HepG2 (cell line): Measurements from ENCODE around the gene SURF1. TPM values are rescaled to one million over a fixed set of nuclear protein-coding genes. Genes with fewer than 3 reads are reported as not detected.

Experiments
- CENPT ChIP-seq: sonication (generic); formaldehyde crosslinking; IDR thresholded peaks from 2 replicates; pipeline ENCODE4 v1.8.0; 2022; ENCODE audit warnings: low read depth, mild to moderate bottlenecking, moderate library complexity, missing genetic modification reagents
- JUNB ChIP-seq: sonication (generic); formaldehyde crosslinking; IDR thresholded peaks from 2 replicates; pipeline ENCODE4 v1.8.0; 2022; ENCODE audit warnings: missing genetic modification reagents, mild to moderate bottlenecking, borderline replicate concordance
- NR1H2 ChIP-seq: sonication (generic); formaldehyde crosslinking; IDR thresholded peaks from 2 replicates; pipeline ENCODE4 v1.8.1; 2022; ENCODE audit warnings: low read depth, missing genetic modification reagents, borderline replicate concordance
- PRDM15 ChIP-seq: sonication (generic); formaldehyde crosslinking; IDR thresholded peaks from 2 replicates; pipeline ENCODE4 v1.4.0; 2020; ENCODE audit warnings: missing genetic modification reagents
- SOX5 ChIP-seq: IDR thresholded peaks from 2 replicates; pipeline ENCODE4 v1.6.1; 2016; ENCODE audit warnings: borderline replicate concordance
- U2AF2 ChIP-seq: fragments of 200-400 bp; formaldehyde crosslinking; IDR thresholded peaks from 2 replicates; pipeline ENCODE4 v1.6.1; 2017; ENCODE audit warnings: low read depth, mild to moderate bottlenecking, low read length
- ZBTB20 ChIP-seq: sonication (generic); formaldehyde crosslinking; IDR thresholded peaks from 2 replicates; pipeline ENCODE4 v1.8.1; 2023; ENCODE audit warnings: missing genetic modification reagents, low read depth, mild to moderate bottlenecking, borderline replicate concordance
- ZFY ChIP-seq: sonication (generic); formaldehyde crosslinking; IDR thresholded peaks from 2 replicates; pipeline ENCODE4 v1.4.0; 2020; ENCODE audit warnings: missing genetic modification reagents
- ZNF691 ChIP-seq: sonication (generic); formaldehyde crosslinking; IDR thresholded peaks from 2 replicates; pipeline ENCODE4 v1.4.0; 2020; ENCODE audit warnings: missing genetic modification reagents, low read depth, mild to moderate bottlenecking, borderline replicate concordance
- polyA plus RNA-seq, 8 experiments: library from polyadenylated mRNA; depleted of rRNA in 3 of 8; stranded (reverse) in 7 of 8; unstranded in 1 of 8; fragments of >200 nt; fragmentation: Illumina TruSeq in 4 of 8; extraction: Trizol in 4 of 8; gene quantifications; 2 replicates each; pipeline versions ENCODE4 v1.2.1 to v1.2.3, GENCODE V29; 2011 to 2016; ENCODE audit warnings: low read depth in 4 of 8, missing spikeins in 1 of 8, mixed read lengths in 1 of 8; ENCODE audit not compliant: insufficient read depth in 1 of 8
- total RNA-seq, 5 experiments: library from RNA; depleted of rRNA; stranded (reverse); fragments of >200 nt; fragmentation: Illumina TruSeq; extraction: Trizol; gene quantifications; 2 replicates each; pipeline ENCODE4 v1.2.3, GENCODE V29; 2016; ENCODE audit warnings: low read depth in 1 of 5
- TF ChIP-seq, protein P1 (sequence below): sonication (generic); formaldehyde crosslinking; IDR thresholded peaks from 2 replicates; pipeline ENCODE4 v1.8.0; 2022; ENCODE audit warnings: mild to moderate bottlenecking, missing genetic modification reagents, borderline replicate concordance
- TF ChIP-seq, protein P2 (sequence below): sonication (generic); formaldehyde crosslinking; IDR thresholded peaks from 2 replicates; pipeline ENCODE4 v1.9.0; 2022; ENCODE audit warnings: low read depth, missing genetic modification reagents
- TF ChIP-seq, protein P3 (sequence below): sonication (generic); formaldehyde crosslinking; IDR thresholded peaks from 2 replicates; pipeline ENCODE4 v1.4.0; 2020; ENCODE audit warnings: missing genetic modification reagents, borderline replicate concordance
- TF ChIP-seq, protein P4 (sequence below): sonication (generic); formaldehyde crosslinking; IDR thresholded peaks from 2 replicates; pipeline ENCODE4 v1.8.0; 2022; ENCODE audit warnings: mild to moderate bottlenecking, missing genetic modification reagents, moderate library complexity

The SURF1 gene
- total and polyA plus RNA-seq, 2 of the 13 experiments (the other 11 are each of a cell fraction or from before 2014, with no cell fraction given) = 17.8 to 40.7 TPM

DNA sequence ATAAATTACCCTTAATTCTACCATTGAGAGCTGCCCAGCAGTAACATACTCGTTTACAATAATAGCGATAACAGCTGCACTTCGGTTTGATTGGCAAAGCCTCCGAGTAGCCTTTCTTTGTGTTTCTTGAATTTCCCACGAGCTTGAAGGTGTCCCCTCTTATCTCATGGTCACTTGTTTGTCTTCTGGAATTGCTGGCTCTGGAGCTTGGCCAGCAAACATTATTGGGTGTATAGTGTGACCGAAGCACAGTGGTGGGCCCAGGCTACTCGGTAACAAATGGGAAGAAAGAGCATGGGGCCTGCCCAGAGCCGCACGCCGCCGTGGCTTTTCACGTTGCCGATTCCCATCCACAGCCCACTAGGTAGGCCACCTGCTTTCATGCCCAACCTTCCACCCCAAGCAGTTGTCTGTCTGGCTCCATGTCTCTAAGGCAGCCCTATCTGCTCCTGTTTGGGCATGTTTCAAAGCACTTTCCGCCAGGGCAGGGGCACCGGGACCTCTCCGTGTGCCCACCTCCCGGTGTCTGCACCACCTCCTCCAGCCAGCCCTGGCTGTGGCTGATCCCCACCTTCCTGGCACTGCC is 28.5 kb upstream of the SURF1 start (continued):
- TF ChIP-seq, protein P1, sequence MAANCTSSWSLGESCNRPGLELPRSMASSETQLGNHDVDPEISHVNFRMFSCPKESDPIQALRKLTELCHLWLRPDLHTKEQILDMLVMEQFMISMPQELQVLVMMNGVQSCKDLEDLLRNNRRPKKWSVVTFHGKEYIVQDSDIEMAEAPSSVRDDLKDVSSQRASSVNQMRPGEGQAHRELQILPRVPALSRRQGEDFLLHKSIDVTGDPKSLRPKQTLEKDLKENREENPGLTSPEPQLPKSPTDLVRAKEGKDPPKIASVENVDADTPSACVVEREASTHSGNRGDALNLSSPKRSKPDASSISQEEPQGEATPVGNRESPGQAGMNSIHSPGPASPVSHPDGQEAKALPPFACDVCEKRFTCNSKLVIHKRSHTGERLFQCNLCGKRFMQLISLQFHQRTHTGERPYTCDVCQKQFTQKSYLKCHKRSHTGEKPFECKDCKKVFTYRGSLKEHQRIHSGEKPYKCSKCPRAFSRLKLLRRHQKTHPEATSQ (CRISPR knock-in tag) = no peak
- TF ChIP-seq NR1H2 (CRISPR knock-in tag) (no peak), U2AF2 (no peak), ZFY (CRISPR knock-in tag) (peak; percentile 27; the same call in 1 of the 2 replicates), ZBTB20 (CRISPR knock-in tag) (no peak), PRDM15 (CRISPR knock-in tag) (no peak), JUNB (CRISPR knock-in tag) (no peak), ZNF691 (no peak), CENPT (CRISPR knock-in tag) (no peak), SOX5 (no peak)
- TF ChIP-seq, protein P2, sequence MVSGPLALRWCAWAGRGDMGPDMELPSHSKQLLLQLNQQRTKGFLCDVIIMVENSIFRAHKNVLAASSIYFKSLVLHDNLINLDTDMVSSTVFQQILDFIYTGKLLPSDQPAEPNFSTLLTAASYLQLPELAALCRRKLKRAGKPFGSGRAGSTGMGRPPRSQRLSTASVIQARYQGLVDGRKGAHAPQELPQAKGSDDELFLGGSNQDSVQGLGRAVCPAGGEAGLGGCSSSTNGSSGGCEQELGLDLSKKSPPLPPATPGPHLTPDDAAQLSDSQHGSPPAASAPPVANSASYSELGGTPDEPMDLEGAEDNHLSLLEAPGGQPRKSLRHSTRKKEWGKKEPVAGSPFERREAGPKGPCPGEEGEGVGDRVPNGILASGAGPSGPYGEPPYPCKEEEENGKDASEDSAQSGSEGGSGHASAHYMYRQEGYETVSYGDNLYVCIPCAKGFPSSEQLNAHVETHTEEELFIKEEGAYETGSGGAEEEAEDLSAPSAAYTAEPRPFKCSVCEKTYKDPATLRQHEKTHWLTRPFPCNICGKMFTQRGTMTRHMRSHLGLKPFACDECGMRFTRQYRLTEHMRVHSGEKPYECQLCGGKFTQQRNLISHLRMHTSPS = no peak
- TF ChIP-seq, protein P3, sequence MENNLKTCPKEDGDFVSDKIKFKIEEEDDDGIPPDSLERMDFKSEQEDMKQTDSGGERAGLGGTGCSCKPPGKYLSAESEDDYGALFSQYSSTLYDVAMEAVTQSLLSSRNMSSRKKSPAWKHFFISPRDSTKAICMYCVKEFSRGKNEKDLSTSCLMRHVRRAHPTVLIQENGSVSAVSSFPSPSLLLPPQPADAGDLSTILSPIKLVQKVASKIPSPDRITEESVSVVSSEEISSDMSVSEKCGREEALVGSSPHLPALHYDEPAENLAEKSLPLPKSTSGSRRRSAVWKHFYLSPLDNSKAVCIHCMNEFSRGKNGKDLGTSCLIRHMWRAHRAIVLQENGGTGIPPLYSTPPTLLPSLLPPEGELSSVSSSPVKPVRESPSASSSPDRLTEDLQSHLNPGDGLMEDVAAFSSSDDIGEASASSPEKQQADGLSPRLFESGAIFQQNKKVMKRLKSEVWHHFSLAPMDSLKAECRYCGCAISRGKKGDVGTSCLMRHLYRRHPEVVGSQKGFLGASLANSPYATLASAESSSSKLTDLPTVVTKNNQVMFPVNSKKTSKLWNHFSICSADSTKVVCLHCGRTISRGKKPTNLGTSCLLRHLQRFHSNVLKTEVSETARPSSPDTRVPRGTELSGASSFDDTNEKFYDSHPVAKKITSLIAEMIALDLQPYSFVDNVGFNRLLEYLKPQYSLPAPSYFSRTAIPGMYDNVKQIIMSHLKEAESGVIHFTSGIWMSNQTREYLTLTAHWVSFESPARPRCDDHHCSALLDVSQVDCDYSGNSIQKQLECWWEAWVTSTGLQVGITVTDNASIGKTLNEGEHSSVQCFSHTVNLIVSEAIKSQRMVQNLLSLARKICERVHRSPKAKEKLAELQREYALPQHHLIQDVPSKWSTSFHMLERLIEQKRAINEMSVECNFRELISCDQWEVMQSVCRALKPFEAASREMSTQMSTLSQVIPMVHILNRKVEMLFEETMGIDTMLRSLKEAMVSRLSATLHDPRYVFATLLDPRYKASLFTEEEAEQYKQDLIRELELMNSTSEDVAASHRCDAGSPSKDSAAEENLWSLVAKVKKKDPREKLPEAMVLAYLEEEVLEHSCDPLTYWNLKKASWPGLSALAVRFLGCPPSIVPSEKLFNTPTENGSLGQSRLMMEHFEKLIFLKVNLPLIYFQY = no peak
- TF ChIP-seq, protein P4, sequence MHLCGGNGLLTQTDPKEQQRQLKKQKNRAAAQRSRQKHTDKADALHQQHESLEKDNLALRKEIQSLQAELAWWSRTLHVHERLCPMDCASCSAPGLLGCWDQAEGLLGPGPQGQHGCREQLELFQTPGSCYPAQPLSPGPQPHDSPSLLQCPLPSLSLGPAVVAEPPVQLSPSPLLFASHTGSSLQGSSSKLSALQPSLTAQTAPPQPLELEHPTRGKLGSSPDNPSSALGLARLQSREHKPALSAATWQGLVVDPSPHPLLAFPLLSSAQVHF = no peak
